IPS-11a (cell line): Measurements from ENCODE around the gene TMEM175.

Experiments used
- H3K4me3 ChIP-seq: one replicate; pipeline ENCODE4 v1.5.1; 2013; ENCODE audit warnings: low read depth, low read length, control low read depth

Gene TMEM175

DNA sequence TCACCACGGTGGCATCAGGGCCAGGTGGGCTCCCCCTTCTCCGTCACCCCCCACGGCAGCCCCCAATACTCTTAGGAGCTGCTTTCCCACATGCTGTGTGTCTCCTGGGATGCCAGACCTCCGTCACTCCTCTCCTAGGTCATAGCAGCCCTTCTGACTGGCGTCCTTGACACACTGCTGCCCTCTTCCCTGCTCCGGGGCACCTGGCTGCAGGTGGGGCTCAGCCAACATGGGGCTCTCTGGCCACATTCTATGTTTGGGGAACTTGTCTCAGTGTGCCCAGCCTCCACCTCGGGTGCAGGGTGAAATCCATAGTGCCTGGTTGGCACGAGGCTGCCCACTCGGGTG, 13.8 kb downstream of the TMEM175 start:
- H3K4me3 ChIP-seq, result no peak overlapping the region

DNA sequence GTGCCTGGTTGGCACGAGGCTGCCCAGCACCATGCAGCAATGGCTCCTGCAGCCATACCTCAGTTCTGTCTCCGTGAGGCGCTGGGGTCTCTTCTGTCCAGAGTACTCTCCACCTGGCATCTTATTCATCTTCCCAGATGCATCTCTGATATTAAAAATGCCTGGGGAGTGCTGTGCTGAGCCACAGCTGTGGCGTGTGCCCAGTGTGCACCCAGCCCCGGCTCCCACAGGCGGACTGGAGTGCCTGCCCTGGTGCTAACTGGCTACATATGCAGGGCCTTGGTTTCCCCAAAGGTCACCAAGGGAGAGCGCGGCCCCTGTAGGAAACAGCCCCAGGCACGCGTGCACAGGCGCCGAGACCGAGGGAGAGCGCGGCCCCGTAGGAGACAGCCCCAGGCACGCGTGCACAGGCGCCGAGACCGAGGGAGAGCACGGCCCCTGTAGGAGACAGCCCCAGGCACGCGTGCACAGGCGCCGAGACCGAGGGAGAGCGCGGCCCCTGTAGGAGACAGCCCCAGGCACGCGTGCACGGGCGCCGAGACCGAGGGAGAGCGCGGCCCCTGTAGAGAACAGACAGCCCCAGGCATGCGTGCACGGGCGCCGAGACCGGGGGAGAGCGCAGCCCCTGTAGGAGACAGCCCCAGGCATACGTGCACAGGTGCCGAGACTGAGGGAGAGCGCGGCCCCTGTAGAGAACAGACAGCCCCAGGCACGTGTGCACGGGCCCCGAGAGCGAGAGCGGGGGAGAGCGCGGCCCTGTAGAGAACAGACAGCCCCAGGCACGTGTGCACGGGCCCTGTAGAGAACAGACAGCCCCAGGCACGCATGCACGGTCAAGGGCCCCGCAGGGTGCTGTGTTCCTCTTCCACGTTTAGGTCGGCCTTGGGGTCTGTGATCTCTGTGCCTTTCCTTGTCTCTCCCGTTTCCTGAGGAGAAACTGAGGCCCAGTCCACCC, 14.5 kb downstream of the TMEM175 start:
- no peak overlapping the region for H3K4me3 ChIP-seq

GRCh38 chr4:947491-947971, 15.3 kb downstream of the TMEM175 start:
- H3K4me3 ChIP-seq, result no peak overlapping the region

- no peak overlapping the region for H3K4me3 ChIP-seq
Measured at GRCh38 chr4:948101-948935, 16.1 kb downstream of the TMEM175 start.

DNA sequence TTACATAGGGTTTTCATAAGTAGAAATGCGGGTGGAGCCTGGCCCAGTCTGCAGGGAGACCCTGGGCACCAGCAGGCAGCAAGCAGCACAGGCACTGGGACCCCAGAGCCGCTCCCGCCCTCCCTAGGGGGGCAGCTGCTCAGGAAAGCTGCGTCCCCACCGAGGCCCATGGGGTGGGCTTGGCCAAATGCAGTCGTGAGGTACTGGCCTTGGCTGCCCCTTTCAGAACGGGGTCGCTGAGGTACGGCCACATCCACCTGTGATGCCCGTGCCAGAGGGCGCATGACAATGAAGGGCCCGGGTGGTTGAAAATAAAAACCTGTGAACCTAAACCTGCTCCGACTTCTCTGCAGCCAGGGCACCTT, 16.7 kb downstream of the TMEM175 start:
- H3K4me3 ChIP-seq, result no peak overlapping the region

DNA sequence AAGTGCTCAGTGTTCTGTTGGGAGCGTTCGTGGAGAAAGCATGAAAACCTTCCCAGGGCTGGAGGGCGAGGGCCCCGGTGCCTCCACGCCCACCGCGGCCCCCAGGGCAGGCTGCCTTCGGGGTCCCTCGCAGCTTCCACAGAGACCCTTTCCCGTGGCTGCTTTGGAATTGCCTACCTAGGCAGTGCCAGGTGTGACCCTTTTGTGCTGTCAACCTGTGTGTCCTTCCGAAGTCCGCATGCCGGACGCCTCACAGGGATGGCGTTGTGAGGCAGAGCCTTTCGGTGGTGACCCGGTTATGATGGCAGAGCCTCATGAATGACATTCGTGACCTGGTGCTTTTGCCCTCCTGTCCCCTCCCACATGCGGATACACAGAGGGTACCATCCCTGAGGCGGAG, 17.4 kb downstream of the TMEM175 start:
- no peak overlapping the region for H3K4me3 ChIP-seq

DNA sequence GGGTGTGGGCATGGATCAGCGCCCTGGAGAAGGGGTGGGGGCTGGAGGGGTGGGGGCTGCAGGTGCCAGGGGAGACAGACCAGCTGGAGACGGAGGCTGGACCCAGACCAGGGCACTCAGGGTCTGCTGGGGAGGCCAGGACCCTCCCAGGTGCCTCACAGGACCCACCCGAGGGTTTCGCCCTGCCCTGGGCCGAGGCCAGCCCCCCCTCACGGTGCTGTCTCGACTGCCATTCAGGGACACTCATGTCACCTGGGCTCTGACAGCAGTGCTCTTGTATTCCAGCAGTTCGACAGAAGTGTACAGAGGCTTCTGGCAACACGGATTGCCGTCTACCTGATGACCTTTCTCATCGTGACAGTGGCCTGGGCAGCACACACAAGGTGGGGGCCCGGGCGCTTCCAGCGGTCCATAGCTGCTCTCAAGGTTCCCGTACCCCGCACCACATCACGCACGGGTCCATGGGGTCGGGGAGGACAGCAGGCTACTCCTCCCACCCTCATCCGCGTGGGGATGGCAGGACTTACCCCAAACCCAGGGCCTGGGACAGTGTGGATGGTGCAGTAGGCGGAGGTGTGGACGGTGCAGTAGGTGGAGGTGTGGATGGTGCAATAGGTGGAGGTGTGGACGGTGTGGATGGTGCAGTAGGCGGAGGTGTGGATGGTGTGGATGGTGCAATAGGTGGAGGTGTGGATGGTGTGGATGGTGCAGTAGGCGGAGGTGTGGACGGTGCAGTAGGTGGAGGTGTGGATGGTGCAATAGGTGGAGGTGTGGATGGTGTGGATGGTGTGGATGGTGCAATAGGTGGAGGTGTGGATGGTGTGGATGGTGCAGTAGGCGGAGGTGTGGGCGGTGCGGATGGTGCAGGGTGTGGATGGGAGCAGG, 18.1 kb downstream of the TMEM175 start:
- H3K4me3 ChIP-seq, result no peak overlapping the region

DNA sequence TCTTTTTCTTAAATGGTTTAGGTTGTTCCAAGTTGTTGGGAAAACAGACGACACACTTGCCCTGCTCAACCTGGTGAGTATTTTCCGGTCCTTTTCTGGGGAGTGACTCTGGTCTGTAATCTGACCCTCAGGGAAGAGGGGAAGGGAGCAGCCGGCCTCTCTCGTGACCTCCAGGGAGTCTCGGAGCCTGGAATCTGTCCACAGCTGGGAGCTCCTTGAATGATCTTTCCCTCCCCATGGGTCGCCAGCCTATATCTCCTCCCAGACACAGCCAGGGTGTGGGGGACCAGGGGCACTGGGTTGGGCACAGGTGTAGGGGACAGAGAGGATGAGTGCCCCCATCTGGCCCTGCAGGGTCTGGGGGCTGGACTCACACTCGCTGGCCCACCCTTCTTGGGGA, 18.9 kb downstream of the TMEM175 start:
- H3K4me3 ChIP-seq, result no peak overlapping the region

GRCh38 chr4:951594-952468, 19.6 kb downstream of the TMEM175 start:
- H3K4me3 ChIP-seq, result no peak overlapping the region

DNA sequence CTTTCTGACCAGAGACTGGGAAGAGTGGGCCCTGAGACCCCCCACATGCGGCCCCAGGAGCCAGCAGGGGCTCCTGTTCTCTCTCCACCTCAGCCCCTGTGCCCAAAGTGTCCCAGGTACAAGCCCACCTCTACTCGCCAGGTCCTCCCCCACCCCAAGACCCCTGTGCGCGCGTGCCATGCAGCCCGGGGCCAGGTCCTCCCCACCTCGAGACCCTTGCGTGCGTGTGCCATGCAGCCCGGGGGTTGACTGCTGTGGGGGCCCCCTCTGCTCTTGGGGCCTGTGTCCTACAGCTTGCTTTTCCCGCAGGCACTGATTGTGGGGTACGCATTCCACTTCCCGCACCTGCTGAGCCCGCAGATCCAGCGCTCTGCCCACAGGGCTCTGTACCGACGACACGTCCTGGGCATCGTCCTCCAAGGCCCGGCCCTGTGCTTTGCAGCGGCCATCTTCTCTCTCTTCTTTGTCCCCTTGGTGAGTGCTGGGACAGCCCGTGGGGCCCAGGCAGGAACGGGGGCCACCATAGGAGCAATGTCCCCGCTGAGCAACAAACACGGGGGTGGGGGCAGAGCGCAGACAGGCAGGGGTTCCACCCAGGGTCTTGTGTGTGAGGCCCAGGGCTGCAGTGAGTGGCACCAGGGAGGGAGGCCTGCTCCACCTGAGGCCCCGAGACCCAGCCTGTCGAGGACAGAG, 20.8 kb downstream of the TMEM175 start:
- H3K4me3 ChIP-seq, result no peak overlapping the region

DNA sequence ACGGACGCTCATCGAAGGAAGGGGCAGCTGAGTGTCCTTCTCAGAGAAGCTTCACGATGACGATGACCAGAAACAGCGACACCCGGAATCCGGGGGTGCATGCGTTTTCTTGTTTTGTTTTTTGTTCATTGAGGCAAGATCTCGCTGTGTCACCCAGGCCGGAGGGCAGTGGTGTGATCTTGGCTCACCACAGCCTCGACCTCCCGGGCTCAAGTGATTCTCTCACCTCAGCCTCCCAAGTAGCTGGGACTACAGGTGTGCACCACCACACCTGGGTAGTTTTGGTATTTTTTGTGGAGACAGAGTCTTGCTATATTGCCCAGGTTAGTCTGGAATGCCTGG, 21.3 kb downstream of the TMEM175 start:
- no peak overlapping the region for H3K4me3 ChIP-seq

- H3K4me3 ChIP-seq, result no peak overlapping the region
Measured at GRCh38 chr4:954211-955020, 22.2 kb downstream of the TMEM175 start.

GRCh38 chr4:955161-955921, 23.1 kb downstream of the TMEM175 start:
- H3K4me3 ChIP-seq, result no peak overlapping the region

DNA sequence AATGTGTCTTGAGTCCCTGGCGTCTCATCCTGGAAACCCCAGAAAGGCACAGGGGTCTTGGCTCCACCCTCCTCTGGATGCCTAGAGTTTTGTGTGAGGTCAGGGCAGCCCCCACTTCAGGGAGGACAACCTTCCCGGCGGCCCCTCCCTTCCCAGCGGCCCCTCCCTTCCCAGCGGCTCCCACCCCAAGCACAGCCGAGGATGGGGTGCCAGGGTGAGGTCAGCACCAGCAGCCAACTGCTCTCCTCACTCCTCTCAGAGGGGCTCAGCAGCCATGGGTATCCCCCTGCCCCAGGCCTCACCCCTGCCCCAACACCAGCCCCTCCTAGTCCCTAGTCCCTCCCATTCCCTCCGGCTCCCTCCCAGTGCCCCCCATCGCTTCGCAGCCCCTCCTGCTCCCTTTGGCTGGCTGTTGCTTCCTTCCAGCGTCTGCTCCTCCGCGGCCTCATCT, 23.7 kb downstream of the TMEM175 start:
- no peak overlapping the region for H3K4me3 ChIP-seq

- no peak overlapping the region for H3K4me3 ChIP-seq
Measured at GRCh38 chr4:956531-957230, 24.4 kb downstream of the TMEM175 start.

- H3K4me3 ChIP-seq, result no peak overlapping the region
Measured at GRCh38 chr4:957231-957580, 24.9 kb downstream of the TMEM175 start.

DNA sequence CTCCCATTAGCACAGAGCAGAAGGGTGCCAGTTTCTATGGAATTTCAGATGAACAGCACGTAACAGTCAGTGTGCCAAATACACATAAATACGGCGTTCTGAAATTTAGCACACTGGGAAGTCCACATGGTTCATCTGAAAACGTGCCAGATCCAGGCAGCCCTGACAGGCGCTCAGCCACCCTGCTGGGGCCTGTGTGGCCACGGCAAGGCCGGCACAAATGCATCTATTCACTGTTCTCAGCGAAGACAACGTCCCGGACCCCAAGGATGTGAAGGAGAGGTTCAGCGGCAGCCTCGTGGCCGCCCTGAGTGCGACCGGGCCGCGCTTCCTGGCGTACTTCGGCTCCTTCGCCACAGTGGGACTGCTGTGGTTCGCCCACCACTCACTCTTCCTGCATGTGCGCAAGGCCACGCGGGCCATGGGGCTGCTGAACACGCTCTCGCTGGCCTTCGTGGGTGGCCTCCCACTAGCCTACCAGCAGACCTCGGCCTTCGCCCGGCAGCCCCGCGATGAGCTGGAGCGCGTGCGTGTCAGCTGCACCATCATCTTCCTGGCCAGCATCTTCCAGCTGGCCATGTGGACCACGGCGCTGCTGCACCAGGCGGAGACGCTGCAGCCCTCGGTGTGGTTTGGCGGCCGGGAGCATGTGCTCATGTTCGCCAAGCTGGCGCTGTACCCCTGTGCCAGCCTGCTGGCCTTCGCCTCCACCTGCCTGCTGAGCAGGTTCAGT, 25.5 kb downstream of the TMEM175 start:
- no peak overlapping the region for H3K4me3 ChIP-seq
